ENCODE results near the gene METTL25.

GRCh38 chr12:82359115-82359478 lies 768 bp downstream of the METTL25 start:
- no peak for TF ChIP-seq CTCF (IDR thresholded peaks at IDR 0.05)
- no peak for TF ChIP-seq NR2C2 (CRISPR knock-in tag; IDR thresholded peaks at IDR 0.05)
- no peak for TF ChIP-seq CREB1 (CRISPR knock-in tag; IDR thresholded peaks at IDR 0.05)
- TF ChIP-seq E2F5 (CRISPR knock-in tag; IDR thresholded peaks at IDR 0.05), result no peak
- no peak for TF ChIP-seq HMGXB4 (CRISPR knock-in tag; IDR thresholded peaks at IDR 0.05)
- TF ChIP-seq ZNF416 (CRISPR knock-in tag; IDR thresholded peaks at IDR 0.05), result no peak
- TF ChIP-seq USF1 (CRISPR knock-in tag; IDR thresholded peaks at IDR 0.05), result no peak
- TF ChIP-seq SP1 (CRISPR knock-in tag; conservative IDR thresholded peaks at IDR 0.05), result no peak
- no peak for TF ChIP-seq TP53 (CRISPR knock-in tag; IDR thresholded peaks at IDR 0.05)

All from WTC11 (cell line).